Karpas-422 (cell line): Measurements from ENCODE around the gene WDR64. TPM values are rescaled to one million over a fixed set of nuclear protein-coding genes. Genes with fewer than 3 reads are reported as not detected.
"Not testable (repeated sequence)": the region's sequence is repeated elsewhere in the genome, so short reads cannot be mapped to it uniquely, and the experiment has no call there.

Experiments
- DNase-seq: peaks from one replicate; pipeline ENCODE4 v3.0.0-alpha.2; 2015
- H2AFZ ChIP-seq: fragments of 200-600 bp; sonication (generic); 2 replicates; pipeline ENCODE4 v1.6.1; 2014; ENCODE audit warnings: antibody characterized with exemption, low read length, mixed read lengths
- H3K27ac ChIP-seq: fragments of 200-600 bp; sonication (generic); 2 replicates; pipeline ENCODE4 v1.5.1; 2014; ENCODE audit warnings: mild to moderate bottlenecking, low read length, moderate library complexity
- H3K27me3 ChIP-seq: fragments of 200-600 bp; sonication (generic); 2 replicates; pipeline ENCODE4 v1.6.1; 2014; ENCODE audit warnings: low read length, mixed read lengths
- H3K36me3 ChIP-seq: fragments of 200-600 bp; sonication (generic); 2 replicates; pipeline ENCODE4 v1.6.1; 2014; ENCODE audit warnings: low read length, mixed read lengths; ENCODE audit not compliant: insufficient read depth
- H3K4me1 ChIP-seq: fragments of 200-600 bp; sonication (generic); 2 replicates; pipeline ENCODE4 v1.6.1; 2014; ENCODE audit warnings: mild to moderate bottlenecking, low read length, mixed read lengths
- H3K4me2 ChIP-seq: fragments of 200-600 bp; sonication (generic); 2 replicates; pipeline ENCODE4 v1.6.1; 2014; ENCODE audit warnings: low read length, low read depth, mild to moderate bottlenecking; ENCODE audit not compliant: poor library complexity, severe bottlenecking
- H3K4me3 ChIP-seq: fragments of 200-600 bp; sonication (generic); 2 replicates; pipeline ENCODE4 v1.5.1; 2014; ENCODE audit warnings: mild to moderate bottlenecking, antibody characterized with exemption, low read length, mixed read lengths
- H3K79me2 ChIP-seq: fragments of 200-600 bp; sonication (generic); 2 replicates; pipeline ENCODE4 v1.6.1; 2014; ENCODE audit warnings: mild to moderate bottlenecking, low read length, mixed read lengths
- H3K9ac ChIP-seq: fragments of 200-600 bp; sonication (generic); 2 replicates; pipeline ENCODE4 v1.6.0; 2014; ENCODE audit warnings: low read length
- H3K9me2 ChIP-seq: fragments of 200-600 bp; sonication (generic), shearing (Covaris generic); replicated peaks from 2 replicates; pipeline ENCODE4 v1.6.0; 2014; ENCODE audit warnings: mild to moderate bottlenecking, low read length, moderate library complexity; ENCODE audit not compliant: insufficient read depth
- H3K9me3 ChIP-seq: fragments of 300-700, 200-600 bp; sonication (generic); 2 replicates; pipeline ENCODE4 v1.6.1; 2014; ENCODE audit warnings: low read length, mixed read lengths
- H4K20me1 ChIP-seq: fragments of 200-600 bp; sonication (generic); 2 replicates; pipeline ENCODE4 v1.6.1; 2014; ENCODE audit warnings: mild to moderate bottlenecking, antibody characterized with exemption, low read length, low read depth; ENCODE audit not compliant: insufficient read depth
- total RNA-seq: library from RNA; depleted of rRNA; stranded (reverse); fragments of >200 nt; shearing (Covaris generic); gene quantifications from 2 replicates; pipeline ENCODE4 v1.2.3, GENCODE V29; 2014; ENCODE audit warnings: low replicate concordance

The WDR64 gene
- total RNA-seq, 1 experiment from 2014 or later = not detected

DNA sequence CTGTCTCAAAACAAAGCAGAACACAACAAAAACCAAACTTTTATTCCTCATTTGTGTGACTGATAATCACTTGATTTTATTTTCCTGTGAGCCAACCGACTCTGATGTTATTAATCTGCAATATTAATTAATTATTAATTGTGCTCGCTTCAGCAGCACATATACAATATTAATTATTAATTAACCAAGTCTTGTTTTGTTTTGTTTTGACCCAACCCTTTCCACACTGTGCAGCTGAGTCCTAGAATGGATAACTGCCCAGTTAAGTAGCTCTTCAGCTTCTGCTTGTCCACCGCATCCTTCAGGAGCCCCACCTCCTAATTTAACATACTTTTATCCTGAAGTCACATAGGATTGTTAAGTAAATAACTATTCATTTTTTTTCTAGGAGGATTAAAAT, 148.6 kb downstream of the WDR64 start:
- Histone ChIP-seq H3K9ac (no peak overlapping the region), H3K4me1 (no peaks in the 10 kb centered on the region), H3K9me3 (no peaks in the 10 kb centered on the region), H2AFZ (no peak overlapping the region), H3K9me2 (no peaks in the 10 kb centered on the region), H3K27ac (no peak overlapping the region), H3K36me3 (no peaks in the 10 kb centered on the region), H4K20me1 (no peaks in the 10 kb centered on the region), H3K79me2 (no peaks in the 10 kb centered on the region), H3K4me3 (no peak overlapping the region), H3K4me2 (no peak overlapping the region), H3K27me3 (no peaks in the 10 kb centered on the region)
- no peak for DNase-seq

DNA sequence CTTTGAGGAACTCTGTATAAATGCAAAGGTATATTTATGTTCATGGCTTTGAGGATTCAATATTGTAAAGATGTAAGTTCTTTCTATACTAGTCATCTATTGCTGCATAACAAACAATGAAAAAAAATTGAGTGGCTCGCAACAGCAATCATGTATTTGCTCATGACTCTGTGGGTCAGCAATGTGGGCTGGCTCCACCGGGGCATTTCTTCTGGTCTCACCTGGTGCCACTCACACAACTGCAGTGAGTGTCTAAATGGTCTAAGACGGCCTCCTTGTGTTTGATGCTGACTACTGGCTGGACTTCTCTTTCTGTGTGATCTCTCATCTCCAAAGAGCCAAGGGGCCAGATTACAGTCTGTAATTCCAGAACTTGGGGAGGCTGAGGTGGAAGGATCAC, 150.8 kb downstream of the WDR64 start:
- H3K4me3 ChIP-seq = no peak overlapping the region
- H3K9ac ChIP-seq = no peak overlapping the region
- no peaks in the 10 kb centered on the region for H3K9me3 ChIP-seq
- H3K9me2 ChIP-seq = no peaks in the 10 kb centered on the region
- no peak overlapping the region for H2AFZ ChIP-seq
- H3K4me2 ChIP-seq = no peak overlapping the region
- no peaks in the 10 kb centered on the region for H3K27me3 ChIP-seq
- no peaks in the 10 kb centered on the region for H3K4me1 ChIP-seq
- DNase-seq = no peak
- no peaks in the 10 kb centered on the region for H3K79me2 ChIP-seq
- H3K36me3 ChIP-seq = no peaks in the 10 kb centered on the region
- H4K20me1 ChIP-seq = no peaks in the 10 kb centered on the region
- no peak overlapping the region for H3K27ac ChIP-seq

DNA sequence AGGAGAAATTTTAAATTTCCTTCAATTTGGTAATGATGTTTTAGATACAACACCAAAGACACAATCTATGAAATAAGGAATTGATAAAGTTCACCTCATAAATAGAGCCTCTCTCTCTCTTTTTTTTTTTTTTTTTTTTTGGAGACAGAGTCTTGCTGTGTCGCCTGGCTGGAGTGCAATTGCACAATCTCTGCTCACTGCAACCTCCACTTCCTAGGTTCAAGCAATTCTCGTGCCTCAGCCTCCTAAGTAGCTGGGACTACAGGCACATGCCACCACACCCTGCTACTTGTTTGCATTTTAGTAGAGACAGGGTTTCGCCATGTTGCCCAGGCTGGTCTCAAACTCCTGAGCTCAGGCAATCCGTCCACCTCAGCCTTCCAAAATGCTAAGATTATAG, 152.6 kb downstream of the WDR64 start:
- not testable (repeated sequence) for H3K9ac ChIP-seq, H4K20me1 ChIP-seq, H3K4me2 ChIP-seq, H3K27ac ChIP-seq, H3K27me3 ChIP-seq, H3K4me1 ChIP-seq, H3K4me3 ChIP-seq, H2AFZ ChIP-seq, DNase-seq, H3K9me2 ChIP-seq, H3K79me2 ChIP-seq, H3K9me3 ChIP-seq, H3K36me3 ChIP-seq

DNA sequence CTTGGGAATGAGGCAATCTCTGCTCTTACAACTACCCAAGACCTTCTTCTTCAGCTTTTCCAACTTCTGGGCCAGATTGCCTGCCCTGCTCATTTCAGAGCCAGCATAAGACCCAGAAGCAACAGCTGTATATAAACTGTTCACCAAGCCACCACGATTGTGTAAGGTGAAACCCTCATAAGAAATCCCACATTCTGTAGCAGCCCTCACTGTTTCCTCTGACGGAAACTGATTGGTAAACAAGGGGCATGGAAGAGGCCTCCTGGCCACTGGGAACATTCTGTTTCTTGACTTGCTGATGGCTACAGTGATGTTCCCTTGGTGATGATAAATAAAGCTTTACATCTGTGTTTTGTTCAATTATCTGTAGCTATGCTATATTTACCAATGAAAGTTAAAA, 156.2 kb downstream of the WDR64 start:
- Histone ChIP-seq H3K27me3 (no peaks in the 10 kb centered on the region), H4K20me1 (no peaks in the 10 kb centered on the region), H3K4me2 (no peak overlapping the region), H2AFZ (no peak overlapping the region), H3K36me3 (no peaks in the 10 kb centered on the region), H3K4me1 (no peaks in the 10 kb centered on the region), H3K9me2 (no peaks in the 10 kb centered on the region), H3K9ac (no peak overlapping the region), H3K27ac (no peak overlapping the region), H3K4me3 (no peak overlapping the region), H3K79me2 (no peaks in the 10 kb centered on the region), H3K9me3 (no peaks in the 10 kb centered on the region)
- no peak for DNase-seq

DNA sequence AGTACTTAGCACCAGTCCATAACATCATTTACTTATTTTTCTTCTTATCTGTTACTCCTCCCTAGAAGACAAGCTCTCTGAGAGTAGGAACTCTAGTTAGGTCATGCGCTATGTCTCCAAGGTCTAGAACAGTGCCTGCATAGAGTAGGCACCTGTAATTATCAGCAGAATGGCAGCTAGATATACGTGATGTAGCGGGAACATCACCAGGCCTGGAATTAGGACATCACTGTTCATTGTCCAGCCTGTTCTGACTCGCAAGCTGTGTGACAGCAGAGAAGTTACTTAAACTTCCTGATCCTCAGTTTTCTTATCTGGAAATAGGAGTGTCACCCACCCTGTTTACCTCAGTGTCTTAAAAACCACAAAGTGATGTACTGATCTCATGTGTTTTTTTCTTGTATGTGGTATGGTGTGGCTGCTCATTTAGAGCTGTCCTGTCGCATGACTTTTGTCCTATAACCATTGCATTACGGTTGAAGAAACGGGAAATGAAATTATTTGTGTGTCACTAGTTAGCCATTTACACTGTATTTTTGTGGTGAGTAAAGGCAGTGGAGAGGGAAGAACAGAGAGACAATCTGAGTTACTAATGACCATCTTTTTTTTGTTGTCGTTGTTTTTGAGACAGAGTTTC, 158.8 kb downstream of the WDR64 start:
- no peak for DNase-seq
- H3K9me2 ChIP-seq = no peaks in the 10 kb centered on the region
- no peaks in the 10 kb centered on the region for H3K79me2 ChIP-seq
- no peaks in the 10 kb centered on the region for H4K20me1 ChIP-seq
- no peak overlapping the region for H3K9ac ChIP-seq
- H3K27ac ChIP-seq = no peak overlapping the region
- no peaks in the 10 kb centered on the region for H3K27me3 ChIP-seq
- H3K4me3 ChIP-seq = no peak overlapping the region
- H3K9me3 ChIP-seq = no peaks in the 10 kb centered on the region
- no peak overlapping the region for H2AFZ ChIP-seq
- H3K4me1 ChIP-seq = no peaks in the 10 kb centered on the region
- H3K4me2 ChIP-seq = no peak overlapping the region
- no peaks in the 10 kb centered on the region for H3K36me3 ChIP-seq

DNA sequence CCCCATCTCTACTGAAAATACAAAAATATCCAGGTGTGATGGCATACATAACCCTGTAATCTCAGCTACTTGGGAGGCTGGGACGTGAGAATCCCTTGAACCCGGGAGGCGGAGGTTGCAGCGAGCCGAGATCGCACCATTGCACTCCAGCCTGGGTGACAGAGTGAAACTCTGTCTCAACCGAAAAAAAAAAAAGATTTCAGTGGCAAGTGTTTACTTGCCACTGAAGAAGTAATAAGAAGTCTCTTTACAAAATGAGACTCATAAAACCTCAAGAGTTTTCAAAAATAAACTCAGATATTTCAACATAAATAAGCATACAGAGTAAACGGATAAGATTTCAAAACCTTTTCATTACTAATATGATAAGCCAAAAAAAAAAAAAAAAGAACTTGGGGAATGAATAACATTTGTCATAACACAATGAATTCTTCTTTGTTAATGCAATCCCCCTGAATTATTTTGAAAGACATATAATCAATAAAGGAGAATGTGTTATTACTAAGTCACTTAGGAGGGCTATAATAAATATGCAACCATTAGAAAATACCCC, 161.8 kb downstream of the WDR64 start:
- no peak overlapping the region for H3K9ac ChIP-seq
- no peaks in the 10 kb centered on the region for H3K4me1 ChIP-seq
- H3K36me3 ChIP-seq = no peaks in the 10 kb centered on the region
- no peaks in the 10 kb centered on the region for H4K20me1 ChIP-seq
- H3K4me3 ChIP-seq = no peak overlapping the region
- H3K27ac ChIP-seq = no peak overlapping the region
- H3K27me3 ChIP-seq = no peaks in the 10 kb centered on the region
- H2AFZ ChIP-seq = no peak overlapping the region
- DNase-seq = no peak
- no peaks in the 10 kb centered on the region for H3K79me2 ChIP-seq
- no peaks in the 10 kb centered on the region for H3K9me2 ChIP-seq
- no peaks in the 10 kb centered on the region for H3K9me3 ChIP-seq
- H3K4me2 ChIP-seq = no peak overlapping the region

DNA sequence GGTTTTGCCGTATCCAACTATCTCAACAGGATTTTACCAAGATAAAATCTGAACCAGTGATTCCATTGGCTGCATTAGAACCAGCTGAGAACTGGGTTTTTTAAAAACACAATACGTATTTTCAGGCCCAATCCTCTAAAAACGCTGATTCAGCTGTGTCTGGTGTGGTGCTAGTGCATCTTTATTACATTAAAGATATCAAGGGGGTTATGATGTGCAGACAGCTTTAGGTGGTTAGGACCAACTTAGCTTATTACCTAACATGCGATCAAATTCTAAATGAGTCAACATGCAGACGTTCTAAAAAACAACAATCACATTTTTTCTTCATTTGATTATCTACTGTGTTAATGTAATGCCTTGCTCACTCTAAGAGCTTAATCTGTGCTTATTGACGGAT, 163.9 kb downstream of the WDR64 start:
- DNase-seq = no peak
- H3K36me3 ChIP-seq = no peaks in the 10 kb centered on the region
- no peak overlapping the region for H2AFZ ChIP-seq

DNA sequence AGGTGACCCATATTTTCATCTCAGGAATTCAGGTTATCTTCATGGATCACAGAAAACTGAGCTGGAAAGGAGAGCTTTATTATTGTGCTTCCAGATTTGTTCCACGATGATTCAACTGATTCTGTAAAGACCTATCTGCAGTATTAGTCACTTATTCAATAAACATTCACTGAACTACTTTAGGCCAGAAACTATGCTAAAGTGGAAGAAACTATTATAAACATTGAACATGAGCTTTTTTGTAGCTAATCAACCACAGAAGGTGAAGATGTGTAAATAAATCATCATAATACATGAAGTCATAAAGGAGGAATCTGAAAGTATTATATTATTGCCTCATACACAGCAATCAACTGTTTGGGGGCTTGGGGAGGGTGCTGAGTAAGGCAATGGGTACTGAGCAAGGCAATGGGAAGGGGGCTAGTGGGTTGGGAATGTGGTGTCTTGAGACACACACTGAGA, 165.3 kb downstream of the WDR64 start:
- H3K79me2 ChIP-seq = no peaks in the 10 kb centered on the region
- H3K36me3 ChIP-seq = no peaks in the 10 kb centered on the region
- no peaks in the 10 kb centered on the region for H4K20me1 ChIP-seq
- H3K4me3 ChIP-seq = no peak overlapping the region
- no peaks in the 10 kb centered on the region for H3K9me2 ChIP-seq
- H2AFZ ChIP-seq = no peak overlapping the region
- H3K4me2 ChIP-seq = no peak overlapping the region
- H3K27ac ChIP-seq = no peak overlapping the region
- H3K27me3 ChIP-seq = no peaks in the 10 kb centered on the region
- no peak for DNase-seq
- H3K9me3 ChIP-seq = no peaks in the 10 kb centered on the region
- H3K9ac ChIP-seq = no peak overlapping the region
- H3K4me1 ChIP-seq = no peaks in the 10 kb centered on the region

More for the DNA sequence above, 163.9 kb downstream of the WDR64 start:
- H3K9me2 ChIP-seq = no peaks in the 10 kb centered on the region
- H3K9ac ChIP-seq = no peak overlapping the region
- no peaks in the 10 kb centered on the region for H4K20me1 ChIP-seq
- no peaks in the 10 kb centered on the region for H3K9me3 ChIP-seq
- no peaks in the 10 kb centered on the region for H3K4me1 ChIP-seq
- H3K4me3 ChIP-seq = no peak overlapping the region
- H3K4me2 ChIP-seq = no peak overlapping the region
- H3K27ac ChIP-seq = no peak overlapping the region
- H3K79me2 ChIP-seq = no peaks in the 10 kb centered on the region
- no peaks in the 10 kb centered on the region for H3K27me3 ChIP-seq
